Measurements from ENCODE around the gene YBX1.

GRCh38 chr1:42684139-42684538 lies 1.9 kb downstream of the YBX1 start:
- TF ChIP-seq CTCF (IDR thresholded peaks at IDR 0.05): no peak
- no peak for TF ChIP-seq EP300 (IDR thresholded peaks at IDR 0.05)
- no peak for TF ChIP-seq POLR2AphosphoS5 (IDR thresholded peaks at IDR 0.05)
- TF ChIP-seq POLR2A (IDR thresholded peaks at IDR 0.05): no peak
